CD4-positive, alpha-beta T cell treated with Interferon alpha-2 for 1 hour (primary cell): ENCODE results near the gene SPHKAP.
"Not testable (repeated sequence)": the region's sequence is repeated elsewhere in the genome, so short reads cannot be mapped to it uniquely, and the experiment has no call there.

ENCODE experiments used
- DNase-seq, 2 donors: peaks; one replicate each; pipeline ENCODE4 v3.0.0-alpha.2; 2020 to 2022

Gene SPHKAP

DNA sequence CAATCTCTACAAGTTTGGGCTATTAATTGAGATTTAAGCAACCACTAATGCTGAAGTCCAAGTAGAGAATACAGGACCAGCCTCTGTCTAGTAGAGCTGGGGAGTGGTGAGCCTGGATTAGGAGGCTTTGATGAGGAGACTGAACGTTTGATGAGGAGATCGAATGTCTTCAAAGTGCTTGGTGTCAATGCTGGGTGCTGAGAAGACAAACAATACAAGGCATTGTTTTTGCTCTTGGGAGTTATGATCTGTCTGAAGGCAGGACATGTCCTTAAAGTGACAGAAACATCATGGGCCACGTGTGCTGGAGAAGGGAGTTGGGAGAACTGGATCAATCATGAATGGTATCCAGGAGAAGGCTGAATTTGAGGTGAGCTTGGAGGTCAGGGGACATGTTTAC lies 143.6 kb downstream of the SPHKAP start:
- no peak for DNase-seq

DNA sequence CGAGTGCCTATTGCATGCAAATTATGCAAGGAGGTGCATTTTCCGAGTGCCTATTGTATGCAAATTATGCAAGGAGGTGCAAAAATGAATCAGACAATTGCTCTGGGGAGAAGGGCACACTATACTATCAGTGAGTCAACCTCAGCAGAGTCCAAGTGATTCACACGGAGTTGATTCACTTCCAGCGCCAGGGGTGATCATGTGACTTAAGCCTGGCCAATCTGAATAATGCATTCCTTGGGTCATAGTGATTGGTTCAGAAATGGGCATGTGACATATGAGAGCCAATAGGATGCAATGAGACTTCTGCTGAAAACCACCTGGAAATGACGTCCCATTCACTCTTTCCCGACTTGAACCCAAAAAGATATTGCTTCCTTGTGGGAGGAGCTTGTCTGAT lies 157.9 kb downstream of the SPHKAP start:
- DNase-seq = no peak

DNA sequence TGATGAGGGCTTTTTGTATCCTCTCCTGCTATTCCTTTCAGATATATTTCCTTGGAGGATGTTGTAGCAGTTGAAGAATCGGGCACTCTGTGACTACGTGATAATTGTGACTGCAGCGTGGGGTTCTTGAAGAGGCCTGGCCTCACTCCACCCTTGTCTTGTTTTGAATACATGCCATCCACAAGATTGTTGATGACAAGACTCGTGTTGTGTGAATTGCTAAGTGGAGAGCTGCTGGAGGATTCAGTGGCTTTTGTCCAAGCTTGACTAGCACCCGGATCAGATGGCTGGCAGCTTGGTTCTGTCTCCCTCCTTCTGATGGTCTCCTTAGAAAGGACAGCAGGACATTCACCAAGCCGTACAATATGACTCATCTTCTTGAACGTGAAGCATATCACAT lies 163.2 kb downstream of the SPHKAP start:
- DNase-seq = no peak

DNA sequence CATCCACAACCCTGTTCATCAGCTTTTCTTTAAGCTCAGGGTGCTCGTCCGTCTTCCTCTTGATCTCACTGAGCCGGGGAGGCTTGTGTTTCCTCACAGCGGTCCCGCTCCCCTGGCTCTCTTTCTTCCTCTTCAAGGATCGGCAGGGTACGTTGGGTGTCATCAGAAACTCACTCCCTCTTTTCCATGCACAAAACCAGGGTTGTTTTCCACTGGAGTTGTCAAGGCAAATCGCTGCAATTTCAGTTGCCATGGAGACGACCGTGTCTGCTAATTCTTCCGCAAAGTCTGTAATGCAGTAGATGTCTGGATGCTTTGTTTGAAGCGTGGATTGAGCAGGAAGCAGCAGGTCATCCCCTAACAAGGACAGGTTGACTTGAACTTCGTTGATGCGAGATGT lies 163.7 kb downstream of the SPHKAP start:
- DNase-seq = no peak

DNA sequence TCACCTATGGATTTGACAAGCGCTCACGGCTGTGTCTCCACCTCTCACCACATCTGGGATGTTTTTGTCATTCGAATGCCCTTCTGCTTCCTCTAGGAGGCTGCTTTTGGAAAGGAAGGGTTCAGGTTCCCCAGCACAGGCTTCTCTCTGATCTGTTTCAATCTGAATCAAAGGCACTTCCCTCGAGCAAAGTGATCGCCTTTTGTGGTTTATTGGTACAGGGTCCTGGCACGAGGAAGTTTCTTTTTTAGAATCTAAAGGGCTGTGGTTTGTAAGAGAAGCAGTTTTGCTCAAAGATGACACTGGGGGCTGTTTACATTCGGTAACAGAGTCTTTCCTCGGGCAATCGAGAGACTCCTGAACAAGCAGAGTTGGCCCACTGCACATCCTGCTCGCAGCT lies 165.1 kb downstream of the SPHKAP start:
- DNase-seq = no peak

DNA sequence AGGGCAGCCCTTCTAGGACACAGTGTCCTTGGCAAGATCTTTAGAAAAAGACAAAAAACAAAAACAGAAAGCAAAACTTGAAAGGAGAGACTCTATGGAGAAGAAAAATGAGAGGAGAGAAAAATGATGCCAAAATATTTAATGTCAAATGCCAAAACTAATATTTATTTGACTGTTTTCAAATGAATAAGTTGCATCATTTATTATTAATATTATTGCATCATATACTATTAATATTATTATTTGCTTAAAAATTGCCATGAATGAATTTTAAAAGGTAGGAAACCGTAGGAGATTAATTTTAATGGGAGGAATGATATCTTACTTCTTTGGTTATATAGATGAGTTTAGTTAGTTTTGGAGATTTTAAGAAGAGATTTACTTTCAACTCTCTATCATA lies 165.7 kb downstream of the SPHKAP start:
- no peak for DNase-seq

DNA sequence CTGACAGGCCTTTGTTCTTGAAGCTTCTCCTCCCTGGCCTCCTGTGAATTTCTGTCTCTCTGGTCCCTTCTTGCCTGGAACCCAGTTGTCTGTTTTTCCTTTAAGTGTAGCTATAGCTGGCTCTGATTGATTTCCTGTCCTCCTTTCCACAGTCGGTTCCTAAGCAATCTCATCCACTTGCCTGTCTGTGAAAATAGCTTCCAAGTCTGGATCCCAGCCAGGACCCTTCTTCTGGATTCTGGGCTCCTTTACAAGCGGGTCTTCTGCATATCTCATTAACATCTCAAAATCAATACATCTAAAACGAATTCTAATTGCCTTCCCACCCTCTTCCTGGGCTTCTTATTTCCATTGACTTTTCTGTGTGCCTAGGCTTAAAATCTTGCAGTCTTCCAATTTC lies 185.1 kb downstream of the SPHKAP start:
- DNase-seq = no peak

DNA sequence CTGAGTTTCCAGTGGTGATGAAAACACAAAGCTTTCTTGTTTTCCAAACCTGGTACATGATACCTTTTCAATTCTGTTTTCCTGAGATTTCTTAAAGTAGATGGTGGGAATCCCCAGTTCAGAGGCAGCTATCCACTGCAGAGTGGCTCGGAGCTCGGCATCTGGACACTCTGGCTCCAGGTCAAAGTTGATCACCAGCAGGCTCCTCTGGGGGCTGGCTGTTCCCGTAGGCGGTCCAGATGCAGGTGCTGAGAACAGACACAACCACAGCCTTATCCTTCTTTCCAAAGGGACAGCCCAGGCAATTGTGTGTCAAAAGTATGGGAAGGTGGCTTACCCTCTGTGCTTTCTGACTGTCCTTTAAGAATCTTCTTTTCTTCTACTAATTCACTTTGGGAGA lies 190.6 kb downstream of the SPHKAP start:
- DNase-seq = no peak

DNA sequence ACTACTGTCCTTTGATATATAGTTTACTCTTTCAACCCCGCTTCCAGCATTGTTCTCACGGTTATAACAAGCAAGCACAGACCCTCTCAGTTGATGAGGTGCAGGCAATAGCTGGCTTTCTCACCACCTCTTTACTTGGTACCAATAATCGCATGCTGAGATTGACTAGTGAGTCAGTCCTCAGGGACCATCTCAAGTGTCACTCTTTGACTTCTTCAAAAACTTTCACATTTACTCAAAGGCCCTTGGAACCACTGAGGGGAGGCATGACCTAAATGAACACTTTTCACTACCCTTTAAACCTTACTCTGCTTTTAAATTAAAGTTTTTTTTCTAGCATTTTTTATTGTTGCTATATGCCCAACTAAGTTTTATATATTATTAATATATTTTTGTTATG lies 208.2 kb downstream of the SPHKAP start:
- DNase-seq = no peak

DNA sequence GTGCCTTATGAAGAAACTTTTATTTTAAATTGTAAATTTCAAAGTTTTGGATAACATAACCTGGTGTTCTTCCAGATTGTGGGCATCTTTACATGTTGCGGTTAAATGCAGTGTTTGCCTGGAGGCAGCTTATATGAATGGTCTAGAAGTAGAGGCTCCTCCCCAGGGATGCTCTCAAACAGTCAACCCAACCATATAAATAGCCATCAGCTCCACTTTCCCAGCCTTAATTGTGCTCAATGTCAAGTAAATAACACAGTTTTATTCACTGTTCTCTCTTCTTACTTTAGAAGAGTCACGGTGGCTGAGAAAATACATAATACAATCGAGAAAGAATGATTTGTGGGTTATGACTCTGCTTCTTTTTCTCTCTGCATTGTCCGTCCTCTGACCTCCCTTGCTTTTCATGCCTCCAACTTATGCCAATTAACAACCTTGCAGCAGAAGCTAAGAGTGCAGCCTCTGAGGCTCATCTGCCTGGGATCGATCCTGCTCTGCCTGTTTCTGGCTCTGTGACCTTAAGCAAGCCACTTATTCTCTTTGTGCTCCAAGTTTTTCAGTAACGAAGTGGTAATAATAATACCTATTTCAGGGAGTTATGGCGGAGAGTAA lies 209.8 kb downstream of the SPHKAP start:
- no peak for DNase-seq

DNA sequence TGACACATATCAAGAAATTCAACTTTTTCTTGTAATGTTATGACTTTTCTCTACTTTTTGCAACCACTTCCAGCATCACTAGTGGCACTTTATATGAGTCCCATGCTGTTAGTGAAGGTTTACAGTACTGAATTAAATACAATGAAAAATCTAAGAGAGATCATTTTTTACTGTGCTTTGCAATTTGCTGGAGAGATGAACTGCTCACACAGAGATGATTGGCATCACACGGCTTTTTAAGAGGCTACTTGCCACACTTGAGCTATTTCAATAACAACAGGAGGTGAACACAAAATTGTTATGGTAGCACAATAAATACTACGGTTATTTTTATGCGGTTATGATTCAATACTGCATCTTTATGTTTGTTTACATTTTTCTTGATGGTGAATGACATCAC lies 221.2 kb downstream of the SPHKAP start:
- DNase-seq = no peak

DNA sequence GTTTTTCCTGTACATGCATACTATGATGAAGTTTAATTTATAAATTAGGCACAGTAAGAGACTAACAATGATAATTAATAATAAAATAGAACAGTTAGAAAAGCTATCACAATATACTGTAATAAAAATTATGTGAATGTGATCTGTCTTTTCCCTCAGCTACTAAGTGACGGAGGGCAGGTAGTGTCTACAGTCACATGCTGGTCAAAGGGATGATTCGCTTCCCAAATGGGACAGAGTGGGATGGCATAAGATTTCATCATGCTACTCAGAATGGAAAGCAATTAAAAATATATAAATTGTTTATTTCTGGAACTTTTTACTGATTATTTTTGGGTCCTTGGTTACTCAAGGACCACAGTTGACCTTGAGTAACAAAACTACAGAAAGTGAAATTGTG lies 238.5 kb downstream of the SPHKAP start:
- DNase-seq = no peak

DNA sequence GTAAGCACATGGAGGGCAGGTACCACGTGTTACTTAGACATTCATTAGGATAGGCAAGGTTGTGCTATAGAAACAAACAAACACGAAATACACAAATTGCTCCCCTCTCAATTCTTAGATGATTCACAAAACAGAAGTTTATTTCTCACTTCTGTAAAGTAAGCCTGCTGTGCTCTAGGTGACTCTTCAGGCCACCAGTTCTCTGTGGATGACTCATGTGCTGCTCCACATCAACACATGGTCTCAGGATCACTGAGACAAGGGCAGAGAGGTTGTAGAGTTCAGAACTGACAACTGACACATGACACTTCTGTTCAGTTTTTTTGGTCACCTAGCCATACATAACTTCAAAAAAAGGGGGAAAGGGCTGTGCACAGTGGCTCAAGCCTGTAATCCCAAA lies 239.5 kb downstream of the SPHKAP start:
- DNase-seq = no peak

DNA sequence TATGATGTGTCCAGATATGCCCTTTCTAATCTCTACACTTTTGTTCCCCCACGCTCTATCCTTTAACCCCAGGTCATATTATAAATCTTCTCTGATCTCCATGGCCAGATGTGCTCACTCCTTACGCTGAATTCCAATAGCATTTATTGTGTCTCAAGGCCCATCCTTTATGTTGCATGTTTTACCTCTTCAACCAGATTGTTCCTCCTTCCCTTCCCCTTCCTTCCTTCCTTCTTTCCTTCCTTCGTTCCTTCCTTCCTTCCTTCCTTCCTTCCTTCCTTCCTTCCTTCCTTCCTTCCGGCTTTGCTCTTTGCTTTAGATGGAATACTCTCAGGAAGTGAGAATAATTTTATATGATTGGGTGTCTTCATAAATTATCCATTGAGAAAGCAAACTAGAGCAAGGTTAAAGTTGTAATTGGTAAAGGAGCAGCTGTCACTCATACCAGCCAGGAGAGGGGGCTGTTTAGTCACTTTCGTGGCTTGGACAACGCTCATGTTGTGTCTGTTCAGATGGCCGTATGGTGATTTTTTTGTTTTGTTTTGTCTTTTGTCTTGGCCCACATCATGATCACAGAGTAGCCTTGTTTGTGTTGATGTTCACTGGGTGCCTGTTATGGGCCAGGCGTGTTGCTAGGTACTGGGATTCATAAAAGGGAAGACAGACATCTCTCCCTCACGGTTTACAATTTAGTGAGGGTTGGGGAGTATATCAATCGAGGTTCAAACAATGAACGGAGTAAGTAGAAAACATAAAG lies 242.0 kb downstream of the SPHKAP start:
- no peak for DNase-seq

DNA sequence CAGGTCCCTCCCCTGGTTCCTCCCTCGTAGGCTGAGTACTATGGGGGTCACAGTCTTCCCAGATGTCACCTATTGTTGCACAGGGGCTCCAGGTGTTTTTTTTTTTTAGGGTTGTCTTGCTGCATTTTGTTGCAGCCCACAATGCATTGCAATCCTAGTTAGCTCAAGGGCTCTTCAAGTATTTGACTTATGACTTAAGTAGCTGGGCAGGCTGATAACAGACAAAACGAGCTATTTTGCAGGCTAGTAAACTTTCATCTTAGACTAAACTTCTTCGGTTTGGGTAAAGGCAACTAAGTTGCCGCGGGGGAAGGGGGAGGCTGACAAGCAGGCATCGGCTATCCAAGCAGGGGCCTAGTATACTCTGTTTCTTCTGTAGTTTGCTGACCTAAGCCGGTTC lies 245.2 kb downstream of the SPHKAP start:
- DNase-seq = not testable (repeated sequence)

DNA sequence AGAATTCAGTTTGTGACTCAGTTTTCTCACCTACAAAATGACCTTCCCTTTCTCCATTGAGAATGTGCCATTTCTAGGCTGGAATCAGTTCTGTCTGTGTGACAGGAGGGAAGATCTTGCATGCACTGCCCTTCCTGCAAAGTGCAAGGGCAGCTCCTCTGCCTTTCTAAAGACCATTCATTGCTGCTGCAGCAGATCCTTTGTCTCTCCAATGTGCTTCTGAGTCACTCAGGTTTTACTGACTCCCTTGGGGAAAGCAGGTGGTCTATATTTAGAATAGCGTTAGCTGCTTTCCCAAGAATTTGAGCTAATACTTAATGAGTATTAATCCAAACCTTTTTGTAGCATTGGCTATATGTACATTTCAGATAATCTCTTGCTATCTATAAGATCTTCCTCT lies 247.6 kb downstream of the SPHKAP start:
- DNase-seq = no peak

DNA sequence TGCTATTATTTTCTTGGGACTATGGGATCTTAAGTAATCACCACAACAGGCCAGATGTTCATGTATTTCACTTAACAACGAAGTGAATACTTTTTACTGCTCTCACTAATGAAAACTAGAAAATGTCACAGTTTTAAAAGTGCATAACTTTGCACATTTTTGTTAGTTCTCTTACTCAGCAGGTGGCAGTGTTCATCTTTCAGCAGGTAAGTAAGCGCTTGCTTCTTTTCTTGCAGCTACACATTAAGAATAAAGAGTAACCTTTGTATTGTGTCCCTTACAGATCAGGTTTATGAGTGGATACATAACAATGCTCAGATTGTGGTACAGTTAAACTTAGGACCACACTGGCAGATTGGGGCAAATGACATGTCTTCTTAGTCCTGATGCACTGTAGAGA lies 249.1 kb downstream of the SPHKAP start:
- DNase-seq = no peak

DNA sequence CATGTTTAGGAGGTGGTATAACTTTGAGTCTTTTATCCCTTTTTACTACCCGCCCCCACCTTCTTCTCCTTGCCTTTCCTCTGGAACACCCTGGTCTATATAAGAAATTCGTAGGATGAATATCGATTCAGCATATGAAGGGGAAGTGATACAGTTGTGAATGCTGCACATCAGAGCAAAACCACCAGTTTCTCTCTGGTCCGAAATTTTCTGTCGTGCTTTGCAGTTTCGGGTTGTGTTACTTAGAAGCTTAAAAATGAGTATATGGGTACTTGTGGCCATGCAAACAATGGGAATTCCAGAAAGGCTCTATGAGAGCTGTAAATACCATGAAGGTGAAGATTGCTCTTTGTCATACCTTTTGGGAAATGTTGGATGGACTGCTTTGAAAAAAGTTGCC lies 249.5 kb downstream of the SPHKAP start:
- DNase-seq = no peak
